C4-2B (cell line): Measurements from ENCODE around the gene DNAJB1.

Experiments used
- CTCF ChIP-seq: fragments of 450-650 bp; conservative IDR thresholded peaks from 2 replicates; pipeline ENCODE4 v1.5.1; 2017; ENCODE audit warnings: mild to moderate bottlenecking
- ZFX ChIP-seq: fragments of 450-650 bp; IDR thresholded peaks from 2 replicates; pipeline ENCODE4 v1.6.1; 2017

DNA sequence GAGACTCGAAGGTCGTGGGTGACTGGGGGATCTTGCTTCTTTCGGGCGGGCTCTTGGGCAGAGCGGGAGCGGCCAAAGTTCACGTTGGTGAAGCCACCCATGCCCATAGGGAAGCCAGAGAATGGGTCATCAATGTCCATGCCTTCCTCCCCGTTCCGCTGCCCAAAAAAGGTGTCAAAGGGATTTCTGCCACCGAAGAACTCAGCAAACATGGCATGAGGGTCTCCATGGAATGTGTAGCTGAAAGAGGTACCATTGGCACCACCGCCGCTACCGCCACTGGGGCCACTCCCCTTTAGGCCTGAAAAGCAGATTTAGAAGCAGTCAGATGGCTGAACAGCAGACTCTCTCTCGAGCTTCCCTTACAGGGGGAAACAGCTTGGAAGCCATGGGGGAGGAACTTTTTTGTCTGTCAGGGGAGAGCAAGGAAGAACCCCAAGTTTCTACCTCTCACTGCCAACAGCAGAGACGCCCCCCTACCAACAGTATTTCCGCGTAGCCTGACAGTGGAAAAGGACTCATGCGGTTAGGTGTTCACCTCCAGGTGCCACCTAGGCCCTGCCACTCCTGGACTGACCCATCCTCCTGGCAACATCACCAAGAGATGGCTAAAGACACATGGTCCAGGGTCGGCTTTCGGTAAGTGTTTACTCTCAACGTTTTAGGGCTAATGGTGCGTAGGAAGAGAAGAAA lies 1.3 kb downstream of the DNAJB1 start:
- TF ChIP-seq CTCF (no peak), ZFX (no peak)
